ENCODE data around the gene SIM1.

SIM1 gene

DNA sequence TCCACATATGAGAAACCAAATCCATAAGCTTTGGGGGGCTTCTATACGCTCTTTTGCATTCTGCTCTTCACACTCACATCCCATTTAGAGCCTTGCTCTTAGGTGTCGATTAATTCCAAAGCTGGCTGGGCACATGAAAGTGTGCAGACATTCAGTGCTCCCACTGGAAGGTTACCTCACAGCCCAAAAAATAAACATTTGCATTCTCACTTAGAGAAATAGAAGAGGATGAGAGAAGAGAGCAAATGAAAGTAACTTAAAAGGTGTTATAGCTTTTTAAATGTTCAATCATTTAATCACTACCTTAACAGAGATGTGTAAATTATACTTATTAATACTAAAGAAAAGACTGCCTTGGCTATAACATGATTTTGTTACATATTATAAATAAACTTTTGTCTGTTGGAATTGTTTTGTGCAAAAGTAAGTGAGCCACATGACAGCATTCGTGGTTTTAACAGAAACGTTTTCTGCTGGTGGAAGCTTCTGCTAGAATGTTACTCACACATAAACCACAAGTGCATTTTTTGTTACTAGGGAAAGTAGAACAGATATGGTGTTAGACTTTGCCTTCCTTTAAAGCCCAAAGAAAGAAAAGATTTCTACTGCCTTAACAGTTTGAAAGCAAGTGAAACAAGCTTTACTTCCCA is 116.7 kb downstream of the SIM1 start:
- peak; percentile 74 to 79 for DNase-seq

DNA sequence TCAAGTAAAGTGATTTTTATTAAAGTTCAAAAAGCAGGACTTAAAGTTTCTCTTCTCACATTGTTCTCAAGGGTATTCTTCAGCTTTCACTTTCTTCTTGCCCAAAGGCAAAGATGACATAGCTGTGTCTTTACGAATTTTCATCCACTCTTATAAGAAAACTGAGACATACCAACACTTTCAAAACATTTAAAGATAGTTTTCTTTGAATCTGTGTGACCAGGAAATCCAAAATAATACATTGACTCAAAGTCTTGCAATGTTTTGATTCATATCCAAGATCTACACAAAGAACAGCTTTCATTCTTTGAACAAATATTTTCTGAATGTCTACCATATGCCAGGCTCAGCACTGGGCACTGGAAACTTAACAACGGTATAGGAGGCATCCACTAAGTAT is 117.9 kb downstream of the SIM1 start:
- DNase-seq, result no peak

GRCh38 chr6:100346203-100346602 is 118.5 kb downstream of the SIM1 start:
- no peak for DNase-seq

GRCh38 chr6:100344761-100345160 is 120.0 kb downstream of the SIM1 start:
- no peak for DNase-seq

- DNase-seq, result no peak
Measured at GRCh38 chr6:100344321-100344720, 120.4 kb downstream of the SIM1 start.

- DNase-seq, result peak; percentile 29 to 64
Measured at GRCh38 chr6:100343316-100344077, 121.2 kb downstream of the SIM1 start.

GRCh38 chr6:100342830-100343229 is 121.9 kb downstream of the SIM1 start:
- no peak for DNase-seq

- no peak for DNase-seq
Measured at GRCh38 chr6:100339574-100340255, 125.0 kb downstream of the SIM1 start.

DNA sequence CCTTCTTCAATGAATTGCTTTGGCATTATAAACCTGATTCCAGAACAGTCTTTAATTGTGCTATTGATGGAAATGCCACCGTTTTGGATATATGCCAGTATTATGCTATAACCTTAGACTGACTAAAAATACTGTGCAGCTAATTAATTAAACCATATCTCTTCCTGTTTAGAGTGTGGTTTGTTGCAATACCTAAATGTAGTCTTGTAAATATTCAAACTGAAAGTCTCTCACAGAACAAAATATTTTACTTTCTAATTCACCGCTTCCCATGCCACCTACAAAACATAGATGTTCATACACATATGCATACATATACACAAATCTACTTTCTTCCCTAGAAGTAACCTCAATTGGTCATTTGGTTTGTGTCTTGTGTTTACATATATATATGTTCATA is 126.6 kb downstream of the SIM1 start:
- no peak for DNase-seq

DNA sequence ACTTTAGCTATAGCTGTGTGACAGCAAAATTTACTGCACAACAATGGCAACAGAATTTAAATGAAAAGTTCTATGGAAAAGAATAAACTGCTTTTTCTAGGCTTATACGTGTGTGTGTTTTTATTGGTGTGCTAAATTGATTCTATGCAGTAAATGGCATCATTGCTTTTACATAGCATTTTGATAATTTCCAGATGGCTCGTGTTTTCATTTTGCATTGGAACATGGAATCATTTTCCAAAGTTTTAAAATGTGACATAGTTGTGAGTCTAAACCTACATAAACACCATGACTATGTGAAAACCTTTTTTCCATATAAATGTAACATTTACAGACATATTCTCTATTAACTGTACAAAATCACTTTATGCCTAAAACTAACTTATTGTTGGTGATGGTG is 127.8 kb downstream of the SIM1 start:
- DNase-seq, result no peak

GRCh38 chr6:100335991-100336390 is 128.7 kb downstream of the SIM1 start:
- no peak for DNase-seq
